Heart left ventricle (tissue), 13 donors: Measurements from ENCODE around the gene GIMAP1.

Source experiments
- POLR2A ChIP-seq, 2 donors: fragments of 450-650 bp; IDR thresholded peaks; one replicate each; pipeline ENCODE4 v1.6.1; 2017; ENCODE audit warnings: antibody characterized with exemption in 2 of 2, mild to moderate bottlenecking in 2 of 2, moderate library complexity in 2 of 2
- TF ChIP-seq, protein P1 (sequence below), 12 donors: fragments of 200-600 bp; sonication (generic) in 4 of 12; IDR thresholded peaks; one replicate each; pipeline versions ENCODE4 v1.5.0 to v1.8.0; 2018 to 2022; ENCODE audit warnings: antibody characterized with exemption in 12 of 12, mild to moderate bottlenecking in 5 of 12
- donor health status: ischemic (EF 13 %, LVEDD 7.1; RV severe dilation, severe dysfunction).
- donor health status: DM: no; HTN: yes; CAD: no.
- donor health status: DM: no; HTN: no; CAD: no.
- donor health status: ischemic (EF 25% LVEDD 6.9; RV normal size, moderate dysfunction).
- donor health status: ischemic (EF 25% LVEDD 5.7; RV mildly dilated, moderate dysfunction).
- donor health status: ischemic (EF 35%, LVEDD 5.7; RV mildly dilated, moderate dysfunction).
- donor health status: nonischemic (EF 11% LVEDD 7.7; RV severe dilation, severe dysfunction).
- donor health status: DM: yes; HTN: yes; CAD: no.
- donor health status: PGD.
- donor health status: ischemic (EF 29% LVEDD 5.4; RV normal size, mild dysfunction).
- donor health status: nonischemic (EF 23%, LVEDD 6.1; RV moderate dilation, normal function).

DNA sequence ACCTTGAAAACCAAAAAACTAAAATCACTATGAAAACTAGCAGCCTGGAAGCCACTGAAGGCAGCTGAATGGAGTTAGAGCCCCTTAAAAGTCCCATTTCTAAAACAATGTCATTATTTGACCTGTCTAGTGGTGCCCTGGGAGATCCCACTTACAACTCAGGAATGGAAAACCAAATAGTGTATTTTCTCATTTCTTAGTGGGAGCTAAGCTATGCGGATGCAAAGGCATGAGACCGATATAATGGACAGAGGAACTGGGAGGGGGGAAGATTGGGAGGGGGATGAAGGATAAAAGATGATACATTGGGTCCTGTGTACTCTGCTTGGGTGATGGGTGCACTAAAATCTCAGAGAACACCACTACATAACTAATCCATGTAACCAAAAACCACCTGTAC, 40.7 kb upstream of the GIMAP1 start:
- TF ChIP-seq, protein P1, sequence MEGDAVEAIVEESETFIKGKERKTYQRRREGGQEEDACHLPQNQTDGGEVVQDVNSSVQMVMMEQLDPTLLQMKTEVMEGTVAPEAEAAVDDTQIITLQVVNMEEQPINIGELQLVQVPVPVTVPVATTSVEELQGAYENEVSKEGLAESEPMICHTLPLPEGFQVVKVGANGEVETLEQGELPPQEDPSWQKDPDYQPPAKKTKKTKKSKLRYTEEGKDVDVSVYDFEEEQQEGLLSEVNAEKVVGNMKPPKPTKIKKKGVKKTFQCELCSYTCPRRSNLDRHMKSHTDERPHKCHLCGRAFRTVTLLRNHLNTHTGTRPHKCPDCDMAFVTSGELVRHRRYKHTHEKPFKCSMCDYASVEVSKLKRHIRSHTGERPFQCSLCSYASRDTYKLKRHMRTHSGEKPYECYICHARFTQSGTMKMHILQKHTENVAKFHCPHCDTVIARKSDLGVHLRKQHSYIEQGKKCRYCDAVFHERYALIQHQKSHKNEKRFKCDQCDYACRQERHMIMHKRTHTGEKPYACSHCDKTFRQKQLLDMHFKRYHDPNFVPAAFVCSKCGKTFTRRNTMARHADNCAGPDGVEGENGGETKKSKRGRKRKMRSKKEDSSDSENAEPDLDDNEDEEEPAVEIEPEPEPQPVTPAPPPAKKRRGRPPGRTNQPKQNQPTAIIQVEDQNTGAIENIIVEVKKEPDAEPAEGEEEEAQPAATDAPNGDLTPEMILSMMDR (IDR thresholded peaks at IDR 0.05): no peak
- no peak for TF ChIP-seq POLR2A (IDR thresholded peaks at IDR 0.05)
